Mesothelial cell of epicardium (in vitro differentiated cells): ENCODE data around the gene COA8. TPM values are rescaled to one million over a fixed set of nuclear protein-coding genes. Genes with fewer than 3 reads are reported as not detected.

Source experiments
- DNase-seq, 2 experiments: peaks; one replicate each; pipeline ENCODE4 v3.0.0; 2021; ENCODE audit warnings: low spot score in 2 of 2; ENCODE audit not compliant: unreplicated experiment in 2 of 2
- H3K27ac Mint-ChIP-seq: 2 replicates; pipeline ENCODE4 v1.8.0; 2021; ENCODE audit warnings: mixed read lengths
- H3K27me3 Mint-ChIP-seq: 2 replicates; pipeline ENCODE4 v1.8.0; 2021; ENCODE audit warnings: low read depth, mixed read lengths
- H3K36me3 Mint-ChIP-seq: 2 replicates; pipeline ENCODE4 v1.8.0; 2021; ENCODE audit warnings: mixed read lengths
- H3K4me1 Mint-ChIP-seq: 2 replicates; pipeline ENCODE4 v1.8.0; 2021; ENCODE audit warnings: mixed read lengths
- H3K4me3 Mint-ChIP-seq: 2 replicates; pipeline ENCODE4 v1.8.0; 2021; ENCODE audit warnings: mild to moderate bottlenecking, moderate library complexity, mixed read lengths
- H3K9me3 Mint-ChIP-seq: 2 replicates; pipeline ENCODE4 v1.8.0; 2021; ENCODE audit warnings: mixed read lengths
- CTCF ChIP-seq: fragments of 200-600 bp; sonication (generic); IDR thresholded peaks from one replicate; pipeline ENCODE4 v1.5.0; 2021; ENCODE audit warnings: antibody characterized with exemption; ENCODE audit not compliant: unreplicated experiment
- total RNA-seq: library from RNA; stranded (reverse); gene quantifications from 3 replicates; pipeline ENCODE4 v1.2.1, GENCODE V29; 2021

COA8 gene
- total RNA-seq, 1 donor from 2014 or later: 36.0 TPM

GRCh38 chr14:103546652-103547454 is 15.9 kb upstream of the COA8 start:
- Mint-ChIP-seq H3K9me3 (no peaks in the 10 kb centered on the region), H3K4me1 (peaks cover 2% of the 10 kb centered on the region), H3K27me3 (no peaks in the 10 kb centered on the region), H3K4me3 (no peak overlapping the region), H3K27ac (no peak overlapping the region), H3K36me3 (no peaks in the 10 kb centered on the region)
- TF ChIP-seq CTCF: peak; percentile 90
- DNase-seq: peak in 1 of 2 experiments; percentile 84

DNA sequence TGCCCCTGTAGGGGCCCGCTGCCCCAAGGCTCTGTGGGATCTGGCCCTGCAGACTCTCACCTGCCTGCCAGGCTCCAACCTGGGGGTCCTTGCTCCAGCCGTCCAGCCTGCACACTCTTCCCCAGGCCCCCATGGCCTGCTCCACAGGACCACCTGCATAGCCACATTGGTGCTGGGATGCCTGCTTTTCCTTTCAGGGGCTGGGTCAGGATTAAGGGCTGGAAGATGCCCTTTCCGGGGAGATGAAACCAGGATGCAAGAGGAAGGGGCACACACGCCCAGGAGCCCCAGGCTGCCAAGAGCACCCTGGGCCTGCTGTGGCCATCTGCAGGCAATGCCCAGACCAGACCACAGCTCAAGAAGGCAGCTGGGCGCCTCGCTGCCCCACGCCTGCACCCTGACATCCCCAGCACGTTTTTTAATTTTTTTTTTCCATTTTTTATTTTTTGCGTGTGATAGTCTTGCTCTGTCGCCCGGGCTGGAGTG is 15.3 kb upstream of the COA8 start:
- no peak overlapping the region for H3K27ac Mint-ChIP-seq
- no peaks in the 10 kb centered on the region for H3K4me1 Mint-ChIP-seq
- no peaks in the 10 kb centered on the region for H3K9me3 Mint-ChIP-seq
- H3K36me3 Mint-ChIP-seq: no peaks in the 10 kb centered on the region
- no peak overlapping the region for H3K4me3 Mint-ChIP-seq
- DNase-seq: no peak
- no peak for TF ChIP-seq CTCF
- no peaks in the 10 kb centered on the region for H3K27me3 Mint-ChIP-seq

- Mint-ChIP-seq H3K36me3 (peaks cover 2% of the 10 kb centered on the region), H3K9me3 (no peaks in the 10 kb centered on the region), H3K27ac (no peak overlapping the region), H3K4me1 (no peaks in the 10 kb centered on the region), H3K27me3 (no peaks in the 10 kb centered on the region), H3K4me3 (no peak overlapping the region)
- DNase-seq: no peak
- TF ChIP-seq CTCF: no peak
Measured at GRCh38 chr14:103547941-103548462, 14.8 kb upstream of the COA8 start.

DNA sequence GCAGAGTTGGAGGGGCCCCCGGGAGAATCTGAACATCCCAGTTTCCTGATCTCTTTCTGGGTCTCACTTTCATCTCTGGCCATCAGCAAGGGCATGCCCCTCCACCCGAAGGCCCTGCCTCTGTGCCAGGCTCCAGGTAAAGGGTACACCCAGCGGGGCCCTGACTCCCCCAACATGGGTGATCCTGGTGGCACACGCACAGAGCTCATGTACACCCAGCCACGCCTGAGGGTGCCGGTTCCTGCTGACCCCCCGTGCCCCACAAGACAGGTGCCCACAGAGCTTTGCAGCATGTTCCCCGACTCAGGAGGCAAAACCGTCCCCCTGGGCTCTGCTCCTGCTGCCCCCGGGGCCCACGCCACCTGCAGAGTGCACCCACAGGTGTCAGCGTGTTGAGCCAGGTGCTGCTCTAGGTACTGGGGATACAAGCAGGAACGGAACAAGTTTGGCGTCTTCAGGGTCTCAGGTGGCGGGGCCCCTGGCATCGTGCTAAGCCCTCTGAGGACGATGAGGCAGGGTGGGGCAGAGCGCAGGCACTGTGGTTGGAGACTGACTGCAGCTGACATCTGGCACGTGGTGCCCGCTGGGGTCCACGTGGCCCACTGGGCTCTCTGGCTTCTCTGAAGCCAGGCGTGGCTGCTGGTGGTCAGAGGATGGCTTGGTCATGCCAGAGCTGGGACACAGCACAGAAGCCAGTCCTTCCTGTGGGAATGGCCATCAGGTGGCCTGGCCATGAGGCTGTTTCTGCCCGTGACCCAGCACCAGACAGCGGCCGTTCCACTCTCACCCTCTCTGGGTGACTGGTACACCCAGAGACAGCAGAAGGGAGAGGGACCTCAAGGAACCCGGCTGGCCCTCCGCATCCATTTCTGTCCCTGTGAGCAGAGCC is 14.1 kb upstream of the COA8 start:
- Mint-ChIP-seq H3K27ac (no peak overlapping the region), H3K9me3 (no peaks in the 10 kb centered on the region), H3K4me1 (no peaks in the 10 kb centered on the region), H3K4me3 (no peak overlapping the region), H3K27me3 (no peaks in the 10 kb centered on the region), H3K36me3 (peaks cover 2% of the 10 kb centered on the region)
- DNase-seq: no peak
- TF ChIP-seq CTCF: no peak

GRCh38 chr14:103549361-103550311 is 13.1 kb upstream of the COA8 start:
- H3K4me3 Mint-ChIP-seq: no peak overlapping the region
- TF ChIP-seq CTCF: no peak
- peaks cover 2% of the 10 kb centered on the region for H3K36me3 Mint-ChIP-seq
- H3K4me1 Mint-ChIP-seq: peaks cover under 1% of the 10 kb centered on the region
- H3K27me3 Mint-ChIP-seq: no peaks in the 10 kb centered on the region
- H3K9me3 Mint-ChIP-seq: no peaks in the 10 kb centered on the region
- no peak for DNase-seq
- H3K27ac Mint-ChIP-seq: no peak overlapping the region
